PC-9 (cell line): ENCODE measurements around the gene IQGAP3. TPM values are rescaled to one million over a fixed set of nuclear protein-coding genes. Genes with fewer than 3 reads are reported as not detected.

ENCODE experiments used
- BruUV-seq: library from RNA; stranded (reverse); fragments of 400-500 nt; replicated peaks from 2 replicates; lab custom pipeline; 2021; lab: Mats Ljungman, UMichigan
- CTCF ChIA-PET: fragments of 300-600 bp; sonication (Branson Sonifier 250); formaldehyde crosslinking; loops from one replicate; lab custom pipeline; 2022; ENCODE audit warnings: antibody characterized with exemption; lab: Charles Lee
- POLR2A ChIA-PET: fragments of 300-600 bp; sonication (Branson Sonifier 250); formaldehyde crosslinking; loops from one replicate; lab custom pipeline; 2022; ENCODE audit warnings: antibody characterized with exemption; ENCODE audit not compliant: unreplicated experiment; lab: Charles Lee
- DNase-seq, 2 experiments: peaks; one replicate each; pipeline versions ENCODE4 v3.0.0 to v3.0.0-alpha.2; 2015 to 2022; ENCODE audit warnings: mixed read lengths in 1 of 2
- H2AFZ ChIP-seq: fragments of 200-600 bp; sonication (generic); 2 replicates; pipeline ENCODE4 v1.8.1; 2017; ENCODE audit warnings: antibody characterized with exemption
- H3F3A ChIP-seq: fragments of 200-600 bp; sonication (generic); 2 replicates; pipeline ENCODE4 v1.8.1; 2017; ENCODE audit warnings: antibody characterized with exemption, mild to moderate bottlenecking, low read depth; ENCODE audit not compliant: insufficient read depth
- H3K27ac ChIP-seq: fragments of 200-600 bp; sonication (generic); 2 replicates; pipeline ENCODE4 v1.6.1; 2016; ENCODE audit warnings: mixed run types
- H3K27me3 ChIP-seq: fragments of 200-600 bp; sonication (generic); 2 replicates; pipeline ENCODE4 v1.6.1; 2016; ENCODE audit warnings: low read depth, mixed run types; ENCODE audit not compliant: insufficient read depth
- H3K36me3 ChIP-seq: fragments of 200-600 bp; sonication (generic); 2 replicates; pipeline ENCODE4 v1.6.1; 2016; ENCODE audit warnings: low read depth, mixed run types
- H3K4me1 ChIP-seq: fragments of 200-600 bp; sonication (generic); replicated peaks from 2 replicates; pipeline ENCODE4 v1.6.1; 2016; ENCODE audit warnings: mixed run types; ENCODE audit not compliant: insufficient read depth
- H3K4me2 ChIP-seq: fragments of 200-600 bp; sonication (generic); 2 replicates; pipeline ENCODE4 v1.6.1; 2017; ENCODE audit warnings: mixed run types
- H3K4me3 ChIP-seq: fragments of 200-600 bp; sonication (generic); 2 replicates; pipeline ENCODE4 v1.6.1; 2016; ENCODE audit warnings: mixed run types
- H3K79me2 ChIP-seq: fragments of 200-600 bp; sonication (generic); 2 replicates; pipeline ENCODE4 v1.6.1; 2017; ENCODE audit warnings: low read depth, mixed run types
- H3K9me2 ChIP-seq: fragments of 200-600 bp; sonication (generic); 2 replicates; pipeline ENCODE4 v1.8.1; 2017; ENCODE audit warnings: mild to moderate bottlenecking; ENCODE audit not compliant: insufficient read depth
- H3K9me3 ChIP-seq: fragments of 200-600 bp; sonication (generic); 2 replicates; pipeline ENCODE4 v1.8.1; 2016; ENCODE audit warnings: low read depth; ENCODE audit not compliant: insufficient read depth
- H4K20me1 ChIP-seq: fragments of 200-600 bp; sonication (generic); 2 replicates; pipeline ENCODE4 v1.8.1; 2017; ENCODE audit not compliant: insufficient read depth
- CTCF ChIP-seq: fragments of 200-600 bp; sonication (generic); conservative IDR thresholded peaks from 2 replicates; pipeline ENCODE4 v1.6.1; 2017; ENCODE audit warnings: mixed run types, antibody characterized with exemption, mild to moderate bottlenecking, moderate library complexity
- EZH2 ChIP-seq: fragments of 200-600 bp; sonication (generic); IDR thresholded peaks from 2 replicates; pipeline ENCODE4 v1.8.0; 2017; ENCODE audit warnings: antibody characterized with exemption, low read depth
- intact Hi-C: fragments of 100-400 bp; cut with micrococcal nuclease; formaldehyde crosslinking; loops from one replicate; pipeline ENCODE4 v1.10.0; 2022; ENCODE audit not compliant: unreplicated experiment
- total RNA-seq: library from RNA; stranded (reverse); gene quantifications from 2 replicates; pipeline ENCODE4 v1.2.3, GENCODE V29; 2021

The IQGAP3 gene
- total RNA-seq, 1 experiment from 2014 or later: 63.1 TPM

GRCh38 chr1:156581661-156582387 lies 9.5 kb upstream of the IQGAP3 start:
- intact Hi-C loops: no loop called here
- Histone ChIP-seq H3K4me2 (no peak overlapping the region), H3K36me3 (no peaks in the 10 kb centered on the region), H3F3A (no peaks in the 10 kb centered on the region), H2AFZ (no peak overlapping the region), H3K4me1 (no peaks in the 10 kb centered on the region), H4K20me1 (no peaks in the 10 kb centered on the region), H3K27me3 (no peaks in the 10 kb centered on the region), H3K4me3 (no peak overlapping the region), H3K79me2 (no peaks in the 10 kb centered on the region), H3K27ac (no peak overlapping the region), H3K9me3 (no peaks in the 10 kb centered on the region), H3K9me2 (no peaks in the 10 kb centered on the region)
- ChIA-PET CTCF (interaction anchor here (0.8 kb wide), 2 partner anchors 9 to 11 kb away, joined by 3 read pairs; no protein-coding TSS in a partner anchor), POLR2A (interaction anchor here (0.6 kb wide), 1 partner anchor 411 kb away, joined by 3 read pairs; no protein-coding TSS in a partner anchor)
- BruUV-seq: no TSS peak
- no peak for DNase-seq
- TF ChIP-seq EZH2: no peak
- no peak for TF ChIP-seq CTCF

GRCh38 chr1:156579472-156579871 lies 7.1 kb upstream of the IQGAP3 start, which contains the start of gene TTC24:
TSS of gene TTC24 (plus strand) at chr1:156579723. CDS start at chr1:156581365, 1,642 bp downstream.
- H3K27ac ChIP-seq: no peak within 1 kb of the TSS
- ChIA-PET POLR2A (no interaction called here), CTCF (interaction anchor here (0.7 kb wide), 1 partner anchor 466 kb away, joined by 3 read pairs; no protein-coding TSS in a partner anchor)
- no peaks in the 10 kb centered on the region for H3K27me3 ChIP-seq
- no peak within 1 kb of the TSS for H3K4me3 ChIP-seq
- no peak within 1 kb of the TSS for H3K4me2 ChIP-seq
- TF ChIP-seq EZH2: no peak
- TF ChIP-seq CTCF: no peak
- H4K20me1 ChIP-seq: no peaks in the 10 kb centered on the region
- intact Hi-C loops: no loop called here
- no peak within 1 kb of the TSS for H2AFZ ChIP-seq
- no peaks in the 10 kb centered on the region for H3K4me1 ChIP-seq
- H3K9me2 ChIP-seq: no peaks in the 10 kb centered on the region
- no TSS peak for BruUV-seq
- no peaks in the 10 kb centered on the region for H3F3A ChIP-seq
- H3K36me3 ChIP-seq: no peaks in the 10 kb centered on the region
- no peak for DNase-seq
- no peaks in the 10 kb centered on the region for H3K79me2 ChIP-seq
- no peaks in the 10 kb centered on the region for H3K9me3 ChIP-seq

GRCh38 chr1:156578055-156578454 lies 5.7 kb upstream of the IQGAP3 start:
- POLR2A ChIA-PET: interaction anchor here (0.5 kb wide), 1 partner anchor 307 kb away, joined by 4 read pairs; no protein-coding TSS in a partner anchor
- no TSS peak for BruUV-seq

More at GRCh38 chr1:156578055-156578454, 5.7 kb upstream of the IQGAP3 start:
- CTCF ChIA-PET: no interaction called here
- Histone ChIP-seq H3K79me2 (no peaks in the 10 kb centered on the region), H2AFZ (no peak overlapping the region), H3K9me3 (no peaks in the 10 kb centered on the region), H3K27ac (no peak overlapping the region), H3K27me3 (no peaks in the 10 kb centered on the region), H3K9me2 (no peaks in the 10 kb centered on the region), H3F3A (no peaks in the 10 kb centered on the region), H3K36me3 (no peaks in the 10 kb centered on the region), H3K4me2 (no peak overlapping the region), H3K4me1 (no peaks in the 10 kb centered on the region), H4K20me1 (no peaks in the 10 kb centered on the region), H3K4me3 (no peak overlapping the region)
- TF ChIP-seq CTCF: no peak
- TF ChIP-seq EZH2: no peak
- no peak for DNase-seq
- intact Hi-C loops: no loop called here
